ENCODE data around the gene CTTN. TPM values are rescaled to one million over a fixed set of nuclear protein-coding genes. Genes with fewer than 3 reads are reported as not detected.

CTTN gene
- total RNA-seq, 1 donor: 349 TPM

DNA sequence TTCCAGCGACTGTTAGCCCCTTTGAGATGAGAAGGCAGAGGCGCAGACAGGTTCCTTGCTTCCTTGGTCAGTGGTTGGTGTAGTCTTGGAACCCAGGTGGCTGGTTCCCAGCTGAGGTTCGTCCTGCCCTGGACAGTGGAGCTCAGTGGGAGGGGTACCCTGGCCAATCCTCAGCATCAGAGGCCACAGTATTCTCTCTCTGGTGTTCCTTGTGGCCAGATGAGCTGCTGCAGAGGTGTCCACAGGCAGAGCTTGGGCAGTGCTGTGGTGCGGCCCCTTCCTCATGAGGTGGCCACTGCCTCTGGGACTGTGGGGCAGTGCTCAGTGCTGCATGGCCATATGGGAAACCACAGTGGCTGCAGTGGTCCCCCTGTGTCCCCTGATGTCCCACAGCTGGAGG, 61.8 kb downstream of the CTTN start:
- TF ChIP-seq, protein P1, sequence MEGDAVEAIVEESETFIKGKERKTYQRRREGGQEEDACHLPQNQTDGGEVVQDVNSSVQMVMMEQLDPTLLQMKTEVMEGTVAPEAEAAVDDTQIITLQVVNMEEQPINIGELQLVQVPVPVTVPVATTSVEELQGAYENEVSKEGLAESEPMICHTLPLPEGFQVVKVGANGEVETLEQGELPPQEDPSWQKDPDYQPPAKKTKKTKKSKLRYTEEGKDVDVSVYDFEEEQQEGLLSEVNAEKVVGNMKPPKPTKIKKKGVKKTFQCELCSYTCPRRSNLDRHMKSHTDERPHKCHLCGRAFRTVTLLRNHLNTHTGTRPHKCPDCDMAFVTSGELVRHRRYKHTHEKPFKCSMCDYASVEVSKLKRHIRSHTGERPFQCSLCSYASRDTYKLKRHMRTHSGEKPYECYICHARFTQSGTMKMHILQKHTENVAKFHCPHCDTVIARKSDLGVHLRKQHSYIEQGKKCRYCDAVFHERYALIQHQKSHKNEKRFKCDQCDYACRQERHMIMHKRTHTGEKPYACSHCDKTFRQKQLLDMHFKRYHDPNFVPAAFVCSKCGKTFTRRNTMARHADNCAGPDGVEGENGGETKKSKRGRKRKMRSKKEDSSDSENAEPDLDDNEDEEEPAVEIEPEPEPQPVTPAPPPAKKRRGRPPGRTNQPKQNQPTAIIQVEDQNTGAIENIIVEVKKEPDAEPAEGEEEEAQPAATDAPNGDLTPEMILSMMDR (IDR thresholded peaks at IDR 0.05; ENCODE audit: insufficient read depth, low read length): no peak
- no peak overlapping the region for H3K4me3 ChIP-seq (ENCODE audit: low read depth, low read length)
- DNase-seq (ENCODE audit: low read depth): no peak

DNA sequence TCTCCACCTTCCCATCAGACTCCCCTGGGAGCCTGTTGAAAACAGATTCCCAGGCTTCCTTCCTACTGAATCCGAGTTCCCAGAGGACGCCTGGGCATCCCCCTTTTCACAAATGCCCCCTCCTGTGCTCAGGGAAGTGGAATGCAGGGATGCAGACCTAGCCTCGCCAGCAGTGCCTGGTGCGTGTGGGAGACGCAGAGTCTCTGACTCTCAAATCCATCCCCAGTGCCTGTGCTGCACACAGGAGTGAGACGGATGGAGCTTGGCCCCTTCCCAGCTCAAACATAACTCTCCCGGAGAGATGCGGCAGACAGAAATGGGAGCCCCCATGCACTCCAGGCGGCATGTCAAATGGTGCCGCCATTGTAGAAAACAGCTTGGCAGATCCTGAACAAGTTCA, 62.6 kb downstream of the CTTN start:
- TF ChIP-seq, protein P1 (IDR thresholded peaks at IDR 0.05; ENCODE audit: insufficient read depth, low read length): no peak
- no peak overlapping the region for H3K4me3 ChIP-seq (ENCODE audit: low read depth, low read length)
- DNase-seq (ENCODE audit: low read depth): no peak

GRCh38 chr11:70462818-70463477, 64.6 kb downstream of the CTTN start:
- TF ChIP-seq, protein P1 (IDR thresholded peaks at IDR 0.05; ENCODE audit: insufficient read depth, low read length): no peak
- H3K4me3 ChIP-seq (ENCODE audit: low read depth, low read length): no peak overlapping the region
- DNase-seq (ENCODE audit: low read depth): no peak

GRCh38 chr11:70463478-70464255, 65.3 kb downstream of the CTTN start:
- DNase-seq (ENCODE audit: low read depth): no peak
- no peak overlapping the region for H3K4me3 ChIP-seq (ENCODE audit: low read depth, low read length)
- TF ChIP-seq, protein P1 (IDR thresholded peaks at IDR 0.05; ENCODE audit: insufficient read depth, low read length): no peak

DNA sequence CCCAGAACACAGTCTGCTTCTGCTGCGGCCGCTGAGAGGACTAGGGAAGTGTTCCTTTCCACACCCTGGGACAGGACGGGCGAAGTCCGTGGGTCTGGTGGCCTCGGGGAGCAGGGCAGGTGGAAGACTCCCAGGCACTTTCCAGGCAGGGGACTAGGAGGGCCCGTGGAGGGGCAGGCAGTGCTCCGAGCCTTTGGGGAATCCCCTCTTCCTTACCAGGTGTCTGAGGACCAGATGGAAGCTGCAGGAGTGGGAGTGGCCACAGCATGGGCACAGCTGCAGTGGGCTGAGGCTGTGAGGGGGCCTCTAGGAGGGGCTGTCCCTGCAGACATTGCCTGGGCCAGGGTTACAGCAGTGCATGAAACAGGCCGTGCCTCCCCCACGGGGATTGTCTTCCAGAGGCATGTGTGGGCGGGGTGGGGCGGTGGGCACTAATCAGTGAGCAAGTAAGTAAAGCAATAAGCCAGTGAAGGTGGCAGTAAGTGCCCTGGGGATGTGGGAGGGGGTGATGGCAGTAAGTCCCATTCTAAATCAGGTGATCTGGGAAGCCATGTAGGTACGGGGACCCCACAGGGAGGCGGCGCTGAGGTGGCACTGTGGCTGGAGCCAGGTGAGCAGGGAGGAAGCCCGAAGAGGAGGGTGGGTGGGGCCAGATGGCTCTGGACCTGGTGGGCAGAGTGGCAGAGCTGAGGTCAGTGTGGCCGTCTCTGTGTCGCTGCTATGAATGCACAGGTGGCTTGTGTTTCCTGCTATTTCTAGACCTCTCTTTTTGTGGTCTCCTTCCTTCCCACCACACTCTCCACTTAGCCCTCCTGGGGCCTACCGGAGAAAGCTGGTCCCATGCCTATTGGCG, 66.4 kb downstream of the CTTN start:
- TF ChIP-seq, protein P1 (IDR thresholded peaks at IDR 0.05; ENCODE audit: insufficient read depth, low read length): no peak
- DNase-seq (ENCODE audit: low read depth): no peak
- no peak overlapping the region for H3K4me3 ChIP-seq (ENCODE audit: low read depth, low read length)

DNA sequence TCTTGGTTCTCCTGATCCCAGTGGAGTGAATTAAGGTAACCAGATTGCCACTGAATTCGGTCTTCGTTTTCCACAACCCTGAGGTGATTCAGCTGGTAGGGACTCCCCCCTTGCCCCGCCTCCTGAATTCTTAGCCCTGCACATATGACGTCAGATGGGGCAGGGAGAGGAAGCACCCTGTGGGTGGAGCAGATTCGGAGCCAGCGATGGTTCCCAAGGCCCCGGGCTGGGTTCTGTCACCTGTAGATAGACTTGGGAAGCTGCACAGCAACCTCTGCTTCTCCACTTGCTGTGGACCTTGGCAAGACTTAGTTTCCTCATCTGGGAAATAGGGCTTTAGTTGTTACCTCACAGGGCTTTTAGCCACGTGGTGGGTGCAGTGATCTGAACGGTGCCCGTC, 67.8 kb downstream of the CTTN start:
- TF ChIP-seq, protein P1 (IDR thresholded peaks at IDR 0.05; ENCODE audit: insufficient read depth, low read length): no peak
- DNase-seq (ENCODE audit: low read depth): no peak

More for the DNA sequence above, 67.8 kb downstream of the CTTN start:
- no peak overlapping the region for H3K4me3 ChIP-seq (ENCODE audit: low read depth, low read length)
